Measurements from ENCODE around the gene MAN2A2.

DNA sequence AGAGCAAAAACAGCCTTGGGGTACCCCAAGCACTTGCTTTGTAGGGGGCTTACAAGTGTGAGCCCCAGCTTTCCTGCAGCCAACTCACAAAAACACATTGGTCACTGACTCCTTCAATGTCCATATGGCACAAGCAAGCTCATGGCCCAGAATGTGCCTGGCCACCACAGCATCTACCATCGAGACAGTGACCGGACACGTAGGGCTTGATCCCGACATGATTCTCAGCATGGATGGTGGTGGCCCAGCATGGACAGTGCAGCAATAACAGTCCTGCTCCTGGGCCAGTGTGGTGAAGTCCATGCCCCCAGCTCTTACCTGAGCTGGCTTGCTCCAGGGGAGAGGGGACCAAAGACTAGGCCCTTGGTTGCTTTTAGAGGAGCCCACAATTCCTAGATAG is 37.9 kb downstream of the MAN2A2 start:
- no peak for TF ChIP-seq EZH2 (IDR thresholded peaks at IDR 0.05; ENCODE audit: insufficient read depth, poor library complexity, severe bottlenecking)
- no peak for TF ChIP-seq EZH2phosphoT487 (IDR thresholded peaks at IDR 0.05; ENCODE audit: insufficient read depth, low read depth)

All from GM23248 (cell line).